Measurements from ENCODE around the gene PPM1L. TPM values are rescaled to one million over a fixed set of nuclear protein-coding genes. Genes with fewer than 3 reads are reported as not detected.

PPM1L gene
- total RNA-seq, 1 donor from 2014 or later: 63.9 TPM

- intact Hi-C loops (cut with DNase I): no loop called here
- DNase-seq (ENCODE audit: missing footprints): no peak
- ATAC-seq: peak; percentile 79
These were observed 40.8 kb downstream of the PPM1L start for GRCh38 chr3:160796813-160797164.

- intact Hi-C loops (cut with DNase I): no loop called here
- ATAC-seq (no peak), DNase-seq (ENCODE audit: missing footprints) (no peak)
These were observed 41.3 kb downstream of the PPM1L start for GRCh38 chr3:160797356-160797755.

GRCh38 chr3:160801386-160802118 lies 45.5 kb downstream of the PPM1L start:
- ATAC-seq (peak; percentile 84), DNase-seq (ENCODE audit: missing footprints) (peak; percentile 62)
- intact Hi-C loops (cut with DNase I): loop anchor here (2.0 kb wide), 1 partner anchor 45 kb away; the partner anchor contains the start of gene PPM1L

DNA sequence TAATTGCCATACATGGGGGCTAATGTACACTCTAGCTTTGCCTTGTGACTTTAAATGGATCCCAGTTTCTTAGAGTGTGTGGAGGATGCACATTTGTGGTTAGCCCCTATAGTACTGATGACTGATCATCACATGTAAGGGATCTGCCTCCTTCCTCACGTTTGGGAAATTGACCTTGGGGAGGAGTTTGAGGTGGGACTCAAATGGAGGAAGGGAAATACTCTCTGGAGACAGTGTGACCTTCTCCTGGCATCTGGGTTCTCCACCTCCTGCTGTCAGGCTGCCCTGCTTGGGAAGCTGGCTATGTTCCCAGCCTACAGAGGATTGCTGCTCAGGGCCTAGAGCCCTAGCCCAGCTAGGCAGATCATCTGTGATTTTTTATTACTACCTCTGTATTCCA lies 48.7 kb downstream of the PPM1L start:
- ATAC-seq: peak; percentile 79
- peak; percentile 76 for DNase-seq (ENCODE audit: missing footprints)
- intact Hi-C loops (cut with DNase I): no loop called here

GRCh38 chr3:160806094-160806493 lies 50.1 kb downstream of the PPM1L start:
- intact Hi-C loops (cut with DNase I): no loop called here
- ATAC-seq (no peak), DNase-seq (ENCODE audit: missing footprints) (no peak)

DNA sequence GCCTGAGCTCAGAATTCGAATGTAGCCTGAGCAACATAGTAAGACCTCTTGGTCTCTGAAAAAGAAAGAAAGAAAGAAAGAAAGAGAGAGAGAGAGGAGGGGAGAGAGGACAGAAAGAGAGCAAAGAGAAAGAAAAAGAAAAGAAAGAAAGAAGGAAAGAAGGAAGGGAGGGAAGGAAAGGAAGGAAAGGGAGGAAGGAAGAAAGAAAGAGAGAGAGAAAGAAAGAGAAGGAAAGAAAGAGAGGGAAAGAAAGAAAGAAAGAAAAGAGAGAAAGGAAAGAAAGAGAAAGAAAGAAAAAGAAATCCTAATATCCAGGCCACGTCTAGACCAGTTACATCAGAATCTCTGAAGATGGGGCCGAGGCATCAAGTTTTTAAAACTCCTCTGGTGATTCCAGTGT lies 50.7 kb downstream of the PPM1L start:
- intact Hi-C loops (cut with DNase I): no loop called here
- no peak for ATAC-seq
- DNase-seq (ENCODE audit: missing footprints): no peak

- ATAC-seq (peak; percentile 76), DNase-seq (ENCODE audit: missing footprints) (peak; percentile 66)
- intact Hi-C loops (cut with DNase I): no loop called here
These were observed 52.8 kb downstream of the PPM1L start for GRCh38 chr3:160808838-160809237.

DNA sequence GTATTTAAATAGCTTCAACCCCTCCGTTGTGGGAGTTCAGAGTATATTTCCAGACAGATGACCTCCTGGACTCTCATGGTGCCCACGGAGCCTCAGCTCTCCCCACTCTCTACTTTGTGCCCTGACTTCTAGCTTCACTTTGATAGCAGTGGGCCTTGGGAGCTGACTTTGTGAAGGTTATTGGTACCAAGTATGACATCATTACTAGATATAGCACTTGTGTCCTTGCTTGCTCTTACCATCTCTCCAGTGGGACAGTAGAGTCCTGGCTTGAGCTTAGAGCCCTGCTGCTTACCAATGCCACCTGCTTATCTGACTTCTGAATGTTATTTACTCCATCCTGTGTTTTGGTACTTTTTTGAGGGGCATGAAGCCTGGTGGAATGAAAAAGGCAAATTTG lies 53.4 kb downstream of the PPM1L start:
- intact Hi-C loops (cut with DNase I): no loop called here

GRCh38 chr3:160810362-160811236 lies 54.6 kb downstream of the PPM1L start:
- intact Hi-C loops (cut with DNase I): no loop called here
- no peak for DNase-seq (ENCODE audit: missing footprints)

More for the DNA sequence above, 53.4 kb downstream of the PPM1L start:
- peak; percentile 44 for ATAC-seq
- DNase-seq (ENCODE audit: missing footprints): no peak

GRCh38 chr3:160811237-160811548 lies 55.2 kb downstream of the PPM1L start:
- intact Hi-C loops (cut with DNase I): no loop called here
- DNase-seq (ENCODE audit: missing footprints) (no peak), ATAC-seq (no peak)

More at GRCh38 chr3:160810362-160811236, 54.6 kb downstream of the PPM1L start:
- no peak for ATAC-seq

GRCh38 chr3:160812304-160812703 lies 56.3 kb downstream of the PPM1L start:
- DNase-seq (ENCODE audit: missing footprints) (no peak), ATAC-seq (no peak)
- intact Hi-C loops (cut with DNase I): no loop called here

DNA sequence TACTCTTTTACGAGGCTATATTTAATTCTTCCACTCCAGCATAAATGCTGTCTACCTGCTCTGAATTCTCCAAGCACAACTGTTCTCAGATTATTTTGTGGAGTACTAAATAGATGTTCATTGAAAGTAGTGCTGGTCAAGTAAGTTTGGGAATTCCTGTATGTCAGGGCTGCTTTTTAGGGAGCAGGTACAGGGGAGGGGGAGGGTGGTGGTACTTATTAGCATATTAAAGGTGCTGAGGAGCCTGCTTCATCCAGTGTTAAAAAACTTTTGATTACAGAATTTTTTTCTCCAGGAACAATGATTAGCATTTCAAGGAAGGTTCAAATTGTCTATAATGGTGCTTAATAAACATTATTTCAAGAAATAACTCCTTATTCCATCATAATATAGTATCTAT lies 59.2 kb downstream of the PPM1L start:
- ATAC-seq: no peak
- intact Hi-C loops (cut with DNase I): no loop called here
- DNase-seq (ENCODE audit: missing footprints): no peak

DNA sequence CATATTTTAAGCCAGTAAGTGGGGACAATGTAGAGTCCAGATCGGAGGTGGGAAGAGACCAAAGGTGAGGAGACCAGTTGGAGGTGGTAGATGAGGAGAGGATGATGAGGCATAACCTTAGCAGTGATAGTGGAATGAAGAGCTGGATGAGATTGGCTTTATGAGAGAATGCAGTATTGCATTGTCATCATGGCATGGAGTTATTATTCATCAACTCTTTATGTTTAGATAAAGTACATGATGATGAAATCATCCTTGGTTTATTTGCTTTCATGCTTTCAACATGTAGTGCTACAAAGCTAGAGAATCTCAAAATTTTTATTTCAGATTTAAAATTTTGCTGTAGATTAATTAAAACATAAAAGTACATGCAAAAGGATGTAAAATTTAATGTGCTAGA lies 64.0 kb downstream of the PPM1L start:
- intact Hi-C loops (cut with DNase I): no loop called here
- ATAC-seq: no peak
- DNase-seq (ENCODE audit: missing footprints): no peak

DNA sequence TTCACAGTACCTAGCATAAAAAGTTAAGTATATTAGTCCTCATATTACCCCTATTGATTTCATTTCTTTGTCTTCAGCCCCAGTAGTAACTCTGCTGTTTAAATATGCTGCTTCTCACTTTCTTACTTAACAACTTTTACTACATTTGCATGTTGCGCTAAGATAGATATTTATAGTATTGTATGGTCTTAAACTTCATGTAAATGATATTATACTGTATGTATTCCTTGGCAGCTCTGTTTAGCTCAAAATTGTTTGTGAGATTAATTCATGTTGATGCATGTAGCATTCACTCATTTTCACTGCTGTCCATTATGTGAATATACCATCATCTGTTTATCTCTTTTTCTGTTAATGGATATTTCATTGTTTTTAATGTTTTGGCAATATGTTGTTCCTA lies 64.4 kb downstream of the PPM1L start:
- ATAC-seq (no peak), DNase-seq (ENCODE audit: missing footprints) (no peak)
- intact Hi-C loops (cut with DNase I): no loop called here

GRCh38 chr3:160822936-160823335 lies 66.9 kb downstream of the PPM1L start:
- intact Hi-C loops (cut with DNase I): no loop called here
- no peak for DNase-seq (ENCODE audit: missing footprints)
- ATAC-seq: no peak

- intact Hi-C loops (cut with DNase I): loop anchor here (5.0 kb wide), 1 partner anchor 37 kb away; no protein-coding TSS in a partner anchor
- no peak for ATAC-seq
These were observed 69.3 kb downstream of the PPM1L start for GRCh38 chr3:160825311-160825800.

DNA sequence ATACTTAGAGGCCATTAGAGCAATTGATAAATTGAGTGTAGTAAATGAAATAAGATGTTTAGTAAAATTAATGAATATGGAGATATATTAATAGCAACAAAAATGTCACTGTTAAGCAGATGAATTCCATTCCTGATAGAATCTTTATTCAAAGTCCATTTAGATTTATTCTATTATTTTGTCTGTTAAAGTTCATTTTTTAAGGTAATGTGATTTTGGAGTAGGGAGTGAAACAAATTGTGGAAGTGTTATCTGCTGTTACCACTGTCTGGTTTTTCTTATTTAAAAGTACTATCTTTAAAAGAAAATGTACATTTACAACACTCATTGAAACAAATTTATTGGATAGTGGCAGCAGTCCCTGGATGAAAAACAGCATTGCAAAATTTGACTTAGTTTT lies 70.4 kb downstream of the PPM1L start:
- intact Hi-C loops (cut with DNase I): loop anchor here (5.0 kb wide), 1 partner anchor 36 kb away; no protein-coding TSS in a partner anchor
- ATAC-seq (no peak), DNase-seq (ENCODE audit: missing footprints) (no peak)

More at GRCh38 chr3:160825311-160825800, 69.3 kb downstream of the PPM1L start:
- no peak for DNase-seq (ENCODE audit: missing footprints)

GRCh38 chr3:160826991-160827390 lies 71.0 kb downstream of the PPM1L start:
- DNase-seq (ENCODE audit: missing footprints) (no peak), ATAC-seq (no peak)
- intact Hi-C loops (cut with DNase I): loop anchor here (5.0 kb wide), 1 partner anchor 35 kb away; no protein-coding TSS in a partner anchor

DNA sequence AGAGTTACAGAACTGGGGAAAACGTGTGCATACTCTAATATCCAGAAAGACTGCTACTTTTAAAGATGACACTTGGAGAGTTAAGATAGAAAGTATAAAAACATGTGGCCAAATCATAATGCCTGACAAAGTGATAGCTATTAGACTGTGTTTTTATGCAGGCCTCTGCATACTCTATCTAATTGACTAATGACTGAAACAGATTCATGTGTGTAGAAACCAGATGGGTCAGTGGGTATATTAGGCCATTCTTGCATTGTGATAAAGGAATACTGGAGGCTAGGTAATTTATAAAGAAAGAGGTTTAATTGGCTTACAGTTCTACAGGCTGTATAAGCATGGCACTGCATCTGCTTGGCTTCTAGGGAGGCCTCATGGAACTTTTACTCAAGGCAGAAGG lies 71.5 kb downstream of the PPM1L start:
- ATAC-seq: no peak
- intact Hi-C loops (cut with DNase I): loop anchor here (5.0 kb wide), 1 partner anchor 35 kb away; no protein-coding TSS in a partner anchor
- no peak for DNase-seq (ENCODE audit: missing footprints)

GRCh38 chr3:160828880-160829279 lies 72.8 kb downstream of the PPM1L start:
- no peak for ATAC-seq
- DNase-seq (ENCODE audit: missing footprints): no peak
- intact Hi-C loops (cut with DNase I): loop anchor here (5.0 kb wide), 1 partner anchor 33 kb away; no protein-coding TSS in a partner anchor
